HUES48 (cell line): ENCODE data around the gene MYH3.

Experiments
- H3K27ac ChIP-seq: one replicate; pipeline ENCODE4 v1.7.0; 2013; ENCODE audit warnings: low read depth, low read length, inconsistent platforms
- H3K27me3 ChIP-seq: 2 replicates; pipeline ENCODE4 v1.6.1; 2013; ENCODE audit warnings: mild to moderate bottlenecking, low read length; ENCODE audit not compliant: control insufficient read depth, insufficient read depth
- H3K36me3 ChIP-seq: 2 replicates; pipeline ENCODE4 v1.6.1; 2013; ENCODE audit warnings: low read length; ENCODE audit not compliant: control insufficient read depth, insufficient read depth
- H3K4me1 ChIP-seq: 2 replicates; pipeline ENCODE4 v1.6.1; 2013; ENCODE audit warnings: mild to moderate bottlenecking, low read length; ENCODE audit not compliant: control insufficient read depth, insufficient read depth
- H3K4me3 ChIP-seq: 2 replicates; pipeline ENCODE4 v1.5.1; 2013; ENCODE audit warnings: mild to moderate bottlenecking, low read depth, low read length
- H3K9ac ChIP-seq: 2 replicates; pipeline ENCODE4 v1.6.1; 2013; ENCODE audit warnings: mild to moderate bottlenecking, low read depth, low read length, moderate library complexity
- H3K9me3 ChIP-seq: 2 replicates; pipeline ENCODE4 v1.6.1; 2013; ENCODE audit warnings: low read length; ENCODE audit not compliant: control insufficient read depth, insufficient read depth

The MYH3 gene

DNA sequence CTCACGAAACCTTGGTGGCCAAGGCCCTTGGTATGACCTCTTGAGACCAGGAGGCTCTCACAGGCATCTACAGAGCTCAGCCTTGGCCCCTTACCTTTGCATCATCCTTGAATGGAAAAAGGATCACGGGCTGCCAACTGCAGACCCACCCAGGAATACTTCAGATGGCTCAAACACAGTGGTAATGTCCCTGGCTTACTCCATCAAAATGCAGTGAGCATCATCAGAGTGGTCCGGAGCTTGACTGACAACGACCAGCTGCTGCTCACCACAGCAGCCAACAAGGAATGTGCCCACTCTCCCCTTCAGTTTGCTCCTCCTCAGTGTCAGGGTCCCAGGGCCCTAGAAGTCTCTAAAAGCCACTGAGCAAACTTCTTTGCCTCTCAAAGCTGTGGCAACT is 17.6 kb upstream of the MYH3 start:
- no peaks in the 10 kb centered on the region for H3K27me3 ChIP-seq
- no peak overlapping the region for H3K27ac ChIP-seq
- H3K9ac ChIP-seq: no peak overlapping the region
- H3K4me1 ChIP-seq: no peaks in the 10 kb centered on the region
- H3K4me3 ChIP-seq: no peak overlapping the region
- peaks cover 51% of the 10 kb centered on the region for H3K36me3 ChIP-seq
- H3K9me3 ChIP-seq: no peaks in the 10 kb centered on the region

DNA sequence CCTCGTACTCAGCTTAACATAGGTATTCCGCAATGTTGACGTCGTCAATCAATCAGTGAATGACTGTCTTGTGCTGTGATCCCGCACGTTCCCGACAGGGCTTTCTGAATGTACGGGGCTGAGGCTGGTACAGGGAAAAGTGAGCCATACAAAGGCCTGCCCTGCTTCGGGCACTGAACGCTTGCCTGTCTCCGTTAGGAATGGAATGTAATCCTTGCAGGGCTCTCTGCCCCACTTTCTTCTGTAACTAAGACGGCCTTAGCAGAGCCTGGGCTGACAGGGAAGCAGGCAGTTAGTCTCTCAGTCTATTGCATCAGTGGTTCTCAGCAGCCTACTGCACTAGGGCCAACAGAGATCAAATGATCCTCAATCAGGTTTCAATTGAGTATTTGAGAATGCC is 16.2 kb upstream of the MYH3 start:
- Histone ChIP-seq H3K9me3 (no peaks in the 10 kb centered on the region), H3K9ac (no peak overlapping the region), H3K27me3 (no peaks in the 10 kb centered on the region), H3K36me3 (peaks cover 37% of the 10 kb centered on the region), H3K4me1 (no peaks in the 10 kb centered on the region), H3K4me3 (no peak overlapping the region), H3K27ac (no peak overlapping the region)

DNA sequence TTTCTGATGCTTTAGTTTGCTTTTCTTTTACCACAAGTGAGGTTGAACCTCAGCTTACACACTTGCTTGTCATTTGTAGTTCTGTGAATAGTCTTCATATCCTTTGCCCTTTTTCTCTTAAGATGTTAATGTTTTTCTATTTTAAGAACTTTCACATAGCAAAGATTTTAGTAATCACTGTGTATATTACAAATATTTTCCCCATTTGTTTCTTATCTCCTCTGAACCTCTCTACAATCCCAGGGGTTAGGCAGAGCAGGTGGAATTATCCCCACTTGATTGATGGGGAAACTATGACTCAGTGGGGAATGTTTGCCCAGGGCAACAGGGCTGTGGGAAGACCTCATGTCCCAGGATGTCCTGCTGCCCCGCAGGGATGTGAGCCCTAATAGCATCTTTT is 11.7 kb upstream of the MYH3 start:
- Histone ChIP-seq H3K9ac (no peak overlapping the region), H3K9me3 (no peaks in the 10 kb centered on the region), H3K4me1 (no peaks in the 10 kb centered on the region), H3K36me3 (peaks cover 3% of the 10 kb centered on the region; the same call in 1 of the 2 replicates), H3K4me3 (no peak overlapping the region), H3K27ac (no peak overlapping the region), H3K27me3 (no peaks in the 10 kb centered on the region)

DNA sequence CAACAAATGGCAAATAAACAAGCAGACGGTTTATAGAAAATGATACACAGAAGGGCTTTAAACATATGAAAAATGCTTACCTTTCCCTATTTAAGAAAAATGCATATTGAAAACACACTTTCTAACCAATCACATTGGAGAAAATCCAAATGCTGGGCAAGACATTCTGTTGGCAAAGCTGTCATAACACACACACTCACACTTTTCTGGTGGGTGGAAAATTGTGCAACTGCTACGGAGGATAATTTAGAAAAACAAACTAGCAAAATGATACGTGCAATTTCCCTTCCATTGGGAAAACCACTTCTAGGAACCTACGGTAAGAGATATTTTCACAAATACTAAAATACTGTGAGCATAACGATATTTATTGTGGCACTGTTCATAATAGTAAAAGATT is 9.8 kb upstream of the MYH3 start:
- Histone ChIP-seq H3K36me3 (no peaks in the 10 kb centered on the region), H3K9ac (no peak overlapping the region), H3K9me3 (no peaks in the 10 kb centered on the region), H3K27me3 (no peaks in the 10 kb centered on the region), H3K4me3 (no peak overlapping the region), H3K27ac (no peak overlapping the region), H3K4me1 (no peaks in the 10 kb centered on the region)

DNA sequence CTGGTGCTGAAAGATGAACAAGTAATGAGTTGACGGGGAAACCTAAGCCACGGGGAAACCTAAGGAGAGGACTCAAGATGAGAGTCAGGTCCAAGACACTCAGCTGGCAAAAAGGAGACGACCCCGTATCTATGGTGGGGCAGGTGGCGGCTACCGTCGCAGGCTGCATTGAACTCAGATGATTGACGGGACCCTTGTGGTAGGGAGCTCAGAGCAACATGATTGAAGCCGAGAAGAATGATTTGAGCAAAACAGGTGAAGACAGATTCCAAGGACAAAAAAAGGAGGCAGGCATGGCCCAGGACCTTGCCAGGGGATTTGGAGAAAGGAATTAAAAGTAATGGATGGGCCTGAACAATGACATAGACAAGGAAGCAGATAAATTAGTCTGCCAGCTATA is 7.5 kb upstream of the MYH3 start:
- Histone ChIP-seq H3K27ac (no peak overlapping the region), H3K4me3 (no peak overlapping the region), H3K36me3 (no peaks in the 10 kb centered on the region), H3K4me1 (no peaks in the 10 kb centered on the region), H3K27me3 (no peaks in the 10 kb centered on the region), H3K9me3 (no peaks in the 10 kb centered on the region), H3K9ac (no peak overlapping the region)

DNA sequence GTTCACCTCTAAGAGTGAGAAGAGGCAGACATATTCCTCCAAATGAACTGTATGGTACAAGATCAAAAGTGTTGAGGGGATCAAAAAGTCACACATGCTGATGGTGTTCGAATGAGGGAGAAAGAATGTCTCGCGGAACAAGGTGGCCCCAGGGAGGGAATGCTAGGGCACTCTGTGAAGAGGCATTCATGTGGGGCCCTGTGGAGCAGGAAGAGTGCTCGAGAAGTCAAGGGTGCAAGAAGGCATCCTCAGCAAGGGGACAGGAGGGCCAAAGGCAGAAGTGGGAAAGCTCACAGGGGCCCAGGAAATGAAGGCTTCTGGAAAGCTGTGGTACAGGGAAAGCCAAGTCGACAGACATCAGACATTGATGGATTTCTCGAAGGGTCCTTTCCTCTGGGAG is 6.1 kb upstream of the MYH3 start:
- Histone ChIP-seq H3K27me3 (no peaks in the 10 kb centered on the region), H3K4me3 (no peak overlapping the region), H3K9ac (no peak overlapping the region), H3K36me3 (no peaks in the 10 kb centered on the region), H3K4me1 (no peaks in the 10 kb centered on the region), H3K9me3 (no peaks in the 10 kb centered on the region), H3K27ac (no peak overlapping the region)

DNA sequence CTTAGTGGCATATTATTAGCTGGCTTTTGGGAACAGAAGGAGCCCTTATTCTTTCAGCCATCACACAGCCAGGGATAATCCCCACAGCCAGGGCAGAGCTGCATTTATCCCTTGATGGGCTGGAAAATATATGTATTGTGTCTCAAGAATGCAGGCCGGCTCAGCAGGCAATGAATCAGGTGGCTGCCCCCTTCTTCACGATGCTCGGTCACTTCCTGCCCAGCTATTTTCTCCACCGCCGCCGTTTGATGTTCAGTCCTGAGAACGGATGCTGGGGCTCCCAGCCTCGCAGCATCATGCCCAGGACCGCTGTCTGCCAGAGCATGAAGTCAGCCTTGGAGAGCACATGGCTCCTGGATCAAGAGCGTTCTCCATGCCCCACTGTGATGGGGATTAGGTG is 4.3 kb upstream of the MYH3 start:
- Histone ChIP-seq H3K9ac (no peak overlapping the region), H3K4me1 (no peaks in the 10 kb centered on the region), H3K36me3 (no peaks in the 10 kb centered on the region), H3K27ac (no peak overlapping the region), H3K27me3 (no peaks in the 10 kb centered on the region), H3K9me3 (no peaks in the 10 kb centered on the region), H3K4me3 (no peak overlapping the region)

DNA sequence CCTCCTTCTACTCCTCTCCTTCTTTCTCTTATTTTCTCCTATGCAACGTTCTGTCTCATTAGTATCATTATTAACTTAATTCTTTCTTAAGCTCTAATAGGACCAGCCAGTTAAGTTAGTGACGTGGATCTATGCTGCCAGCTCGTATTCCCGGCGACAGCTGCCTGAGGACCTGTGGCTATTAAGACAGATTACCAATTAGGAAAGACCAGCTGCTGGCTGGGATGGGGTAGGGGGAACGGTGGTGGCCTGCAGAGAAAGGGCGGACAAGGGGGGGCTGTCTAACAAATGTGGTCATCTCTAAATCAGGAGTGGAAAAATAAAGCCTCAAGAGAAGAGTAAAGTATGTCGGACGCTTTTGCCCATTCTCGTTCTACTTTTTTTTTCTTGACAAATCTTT is 770 bp upstream of the MYH3 start:
- no peaks in the 10 kb centered on the region for H3K4me1 ChIP-seq
- no peak overlapping the region for H3K4me3 ChIP-seq
- no peaks in the 10 kb centered on the region for H3K27me3 ChIP-seq
- no peak overlapping the region for H3K9ac ChIP-seq
- no peaks in the 10 kb centered on the region for H3K36me3 ChIP-seq
- H3K9me3 ChIP-seq: no peaks in the 10 kb centered on the region
- H3K27ac ChIP-seq: no peak overlapping the region

DNA sequence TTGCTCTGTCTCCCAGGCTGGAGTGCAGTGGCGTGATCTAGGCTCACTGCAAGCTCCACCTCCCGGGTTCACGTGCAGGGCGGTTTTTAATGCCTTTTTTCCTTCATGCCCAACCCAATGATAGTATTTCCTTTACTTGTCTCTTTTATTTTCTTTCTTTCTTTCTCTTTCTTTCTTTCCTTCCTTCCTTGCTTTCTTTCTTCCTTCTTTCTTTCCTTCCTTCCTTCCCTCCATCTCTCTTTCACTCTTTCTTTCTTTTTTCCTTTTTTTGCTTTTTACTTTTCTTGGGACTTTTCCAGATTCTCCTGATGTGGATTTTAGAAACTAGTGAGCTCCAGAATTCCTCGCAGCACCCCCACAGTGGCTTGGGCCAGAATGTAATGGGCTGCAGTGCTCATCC is 3.1 kb downstream of the MYH3 start:
- Histone ChIP-seq H3K4me1 (no peaks in the 10 kb centered on the region), H3K27me3 (no peaks in the 10 kb centered on the region), H3K9me3 (no peaks in the 10 kb centered on the region), H3K4me3 (no peak overlapping the region), H3K36me3 (no peaks in the 10 kb centered on the region), H3K27ac (no peak overlapping the region), H3K9ac (no peak overlapping the region)

DNA sequence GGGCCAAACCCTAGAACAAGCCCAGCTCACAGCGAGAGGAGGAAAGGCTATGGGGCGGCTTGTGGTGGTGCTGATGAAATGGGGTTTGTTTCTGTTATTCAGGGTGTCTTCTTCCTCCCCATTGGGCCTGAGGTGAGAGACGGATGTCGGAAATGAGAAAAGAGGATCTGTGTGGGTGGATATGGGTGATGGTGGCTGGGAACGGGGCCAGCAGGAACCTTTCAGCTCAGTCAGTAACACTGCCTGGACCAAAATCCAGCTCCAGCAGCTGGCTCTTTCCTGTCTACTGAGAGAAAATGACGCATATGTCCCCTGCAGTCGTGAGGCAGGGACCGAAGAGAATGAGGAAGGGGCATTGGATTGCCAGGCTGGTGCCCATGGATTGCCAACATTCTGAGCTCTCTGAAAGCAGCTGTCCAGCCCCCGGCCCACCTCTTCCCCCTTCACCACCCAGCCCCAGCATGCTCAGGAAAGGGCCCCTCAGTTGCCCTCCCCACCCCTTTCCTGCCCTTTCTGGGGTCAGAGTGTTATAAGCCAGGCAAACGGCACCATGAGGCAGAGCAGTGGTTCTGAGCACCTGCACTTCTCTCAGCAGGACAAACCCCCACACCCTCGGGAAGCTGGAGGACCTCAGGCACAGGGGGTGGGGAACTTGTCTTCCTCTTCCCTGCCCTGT is 4.0 kb downstream of the MYH3 start:
- no peaks in the 10 kb centered on the region for H3K4me1 ChIP-seq
- H3K36me3 ChIP-seq: no peaks in the 10 kb centered on the region

DNA sequence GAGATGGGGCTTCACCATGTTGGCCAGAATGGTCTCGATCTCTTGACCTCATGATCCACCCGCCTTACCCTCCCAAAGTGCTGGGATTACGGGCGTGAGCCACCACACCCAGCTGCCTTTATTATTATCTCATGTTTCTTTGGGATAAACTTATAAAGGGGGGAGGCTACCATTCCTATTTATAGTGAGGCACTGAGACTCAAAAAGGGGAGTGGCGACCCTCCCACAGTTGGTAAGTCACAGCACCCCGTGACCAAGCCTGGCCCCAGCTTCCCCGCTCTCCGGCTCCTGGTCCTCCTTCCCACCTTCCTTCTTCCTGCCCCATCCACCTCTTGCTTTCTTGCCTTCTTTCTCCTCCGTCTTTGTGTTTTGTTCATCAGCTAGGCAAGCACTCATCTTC is 5.2 kb downstream of the MYH3 start:
- Histone ChIP-seq H3K27ac (no peak overlapping the region), H3K27me3 (no peaks in the 10 kb centered on the region), H3K9me3 (no peaks in the 10 kb centered on the region), H3K9ac (no peak overlapping the region), H3K4me1 (no peaks in the 10 kb centered on the region), H3K4me3 (no peak overlapping the region), H3K36me3 (no peaks in the 10 kb centered on the region)

More for the DNA sequence above, 4.0 kb downstream of the MYH3 start:
- Histone ChIP-seq H3K27ac (no peak overlapping the region), H3K27me3 (no peaks in the 10 kb centered on the region), H3K9me3 (no peaks in the 10 kb centered on the region), H3K9ac (no peak overlapping the region), H3K4me3 (no peak overlapping the region)

DNA sequence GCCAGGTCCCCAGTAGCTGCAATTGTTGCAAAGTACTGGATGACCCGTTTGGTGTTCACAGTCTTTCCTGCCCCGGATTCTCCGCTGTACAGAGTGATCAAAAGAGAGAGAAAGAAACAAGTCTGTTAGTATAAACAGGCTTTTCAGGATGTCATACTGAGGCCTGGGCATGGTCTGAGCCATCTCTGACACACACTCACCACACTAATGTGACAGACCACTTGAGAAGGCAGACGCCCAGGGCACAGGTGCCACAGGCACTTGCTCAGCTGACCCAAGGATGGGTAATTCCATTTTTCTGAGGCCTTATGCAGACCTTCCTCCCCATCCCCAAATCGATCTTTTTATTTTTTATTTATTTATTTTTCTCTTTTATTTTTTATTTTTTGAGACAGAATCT is 7.5 kb downstream of the MYH3 start:
- H3K9me3 ChIP-seq: no peaks in the 10 kb centered on the region
- no peaks in the 10 kb centered on the region for H3K4me1 ChIP-seq
- no peak overlapping the region for H3K4me3 ChIP-seq
- H3K27me3 ChIP-seq: no peaks in the 10 kb centered on the region
- H3K27ac ChIP-seq: no peak overlapping the region
- no peaks in the 10 kb centered on the region for H3K36me3 ChIP-seq
- no peak overlapping the region for H3K9ac ChIP-seq
